GM18870 (cell line): ENCODE results near the gene CCDC126.
A peak's percentile ranks its signal among the peaks of the same experiment; 100 is the strongest.
"Not testable (repeated sequence)": the region's sequence is repeated elsewhere in the genome, so short reads cannot be mapped to it uniquely, and the experiment has no call there.

Experiments used
- ATAC-seq: cut with Tn5 transposase; IDR thresholded peaks from one replicate; pipeline ENCODE4 v1.9.1; 2021; ENCODE audit warnings: moderate library complexity; ENCODE audit not compliant: unreplicated experiment

The CCDC126 gene

DNA sequence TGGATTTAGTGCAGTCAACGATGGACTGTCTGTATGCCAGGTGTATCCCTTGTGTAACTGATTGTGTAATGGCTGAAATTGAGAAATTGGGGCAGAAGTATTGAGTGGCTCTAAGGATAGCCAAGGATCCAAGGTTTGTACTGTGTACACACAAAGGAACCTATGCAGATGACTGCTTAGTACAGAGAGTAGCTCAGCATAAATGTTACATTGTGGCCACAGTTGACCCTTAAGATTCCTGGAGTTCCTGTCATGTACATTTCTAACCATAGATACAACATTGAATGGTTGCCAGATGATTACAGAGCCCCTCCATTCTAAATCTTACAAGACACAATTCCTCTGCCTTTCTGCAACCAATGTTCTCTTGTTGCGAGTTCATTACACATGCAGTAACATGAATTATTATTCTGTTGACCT, 25.3 kb downstream of the CCDC126 start:
- ATAC-seq: no peak

DNA sequence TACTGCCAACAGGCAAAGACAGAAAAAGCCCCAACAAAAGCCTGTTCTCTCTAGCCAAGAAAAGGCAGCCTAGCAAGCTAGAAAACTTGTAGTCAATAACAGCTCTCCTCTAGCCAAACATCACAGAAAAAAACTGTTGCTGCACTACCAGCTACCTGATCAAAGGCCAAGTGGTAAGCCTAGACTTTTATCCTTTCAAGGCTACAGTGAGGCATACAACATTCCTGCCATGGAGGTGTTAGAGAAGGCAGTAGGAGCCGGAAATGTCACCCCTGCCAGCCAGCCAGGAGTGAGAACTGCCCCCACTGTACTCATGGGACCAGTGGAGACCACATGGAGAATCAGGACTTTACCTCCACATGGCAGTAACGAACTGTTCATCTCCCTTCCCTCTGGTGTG, 31.2 kb downstream of the CCDC126 start:
- ATAC-seq: no peak

DNA sequence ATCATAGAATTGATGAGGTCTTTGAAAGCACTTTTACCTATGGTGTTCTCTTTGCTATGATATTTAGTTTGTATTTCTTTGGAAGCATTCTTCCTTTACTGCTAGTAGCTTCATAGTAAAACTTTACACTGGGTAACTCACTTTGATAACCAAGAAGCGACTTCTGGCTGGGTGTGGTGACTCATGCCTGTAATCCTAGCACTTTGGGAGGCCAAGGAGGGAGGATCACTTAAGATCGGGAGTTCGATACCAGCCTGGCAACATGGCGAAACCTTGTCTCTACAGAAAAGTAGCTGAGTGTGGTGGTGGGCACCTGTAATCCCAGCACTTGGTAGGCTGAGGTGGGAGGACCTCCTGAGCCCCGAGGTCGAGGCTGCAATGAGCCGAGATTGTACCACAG, 36.2 kb downstream of the CCDC126 start:
- ATAC-seq: no peak

DNA sequence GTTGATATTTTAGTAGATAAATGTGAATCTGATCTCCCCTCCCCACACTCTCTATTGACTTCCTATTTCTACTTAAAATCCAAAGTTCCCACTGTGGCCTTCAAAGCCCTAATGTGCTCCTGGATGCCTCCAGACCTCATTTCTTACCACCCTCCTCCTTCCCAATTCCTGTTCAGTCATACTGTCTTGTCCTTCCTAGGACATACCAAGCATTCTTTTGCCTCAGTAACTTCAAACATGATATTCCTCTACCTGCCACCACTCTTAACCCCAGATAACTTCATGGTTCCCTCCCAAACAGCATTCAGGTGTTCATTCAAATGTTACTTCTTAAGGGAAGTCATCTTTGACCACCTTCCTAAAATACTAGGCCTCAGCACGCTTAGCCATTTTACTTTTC, 48.6 kb downstream of the CCDC126 start:
- ATAC-seq: no peak

DNA sequence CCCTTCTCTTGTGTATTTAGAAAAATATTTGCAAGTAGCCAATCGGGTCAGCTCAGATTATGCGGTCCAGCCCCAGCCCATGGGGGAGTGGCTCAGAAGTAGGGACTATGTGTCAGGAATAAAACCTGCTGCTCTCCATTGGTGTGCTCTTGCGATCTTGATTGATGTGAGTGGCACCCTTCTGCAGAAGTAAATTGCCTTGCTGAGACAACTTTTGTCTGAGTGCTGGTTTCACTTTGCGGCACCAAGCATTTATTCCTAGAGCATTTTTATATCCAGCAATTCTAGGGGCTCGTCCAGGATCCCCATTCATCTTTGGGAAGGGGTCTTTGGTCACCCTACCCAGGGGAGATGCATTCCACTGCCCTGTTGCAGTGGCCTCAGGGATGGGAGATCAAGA, 56.8 kb downstream of the CCDC126 start:
- ATAC-seq: no peak

DNA sequence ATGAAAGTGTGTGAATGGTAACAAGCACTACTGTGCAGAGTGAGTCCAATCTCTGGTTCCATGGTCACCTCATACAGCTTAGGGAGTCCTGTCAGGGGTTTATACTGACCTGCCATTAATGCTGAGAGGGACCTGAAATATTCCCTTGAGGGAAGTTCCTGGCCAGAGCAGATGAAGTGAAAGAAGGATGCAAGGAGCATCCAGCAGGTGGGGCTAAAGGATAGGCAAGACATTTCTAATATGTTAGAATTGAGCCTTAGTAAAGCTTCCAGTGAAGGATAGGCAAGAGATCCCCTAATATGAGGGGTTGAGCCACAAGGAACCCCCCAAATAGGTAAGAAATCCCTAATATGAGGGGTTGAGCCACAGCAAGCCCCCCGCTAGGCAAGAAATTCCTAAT, 57.3 kb downstream of the CCDC126 start:
- no peak for ATAC-seq

DNA sequence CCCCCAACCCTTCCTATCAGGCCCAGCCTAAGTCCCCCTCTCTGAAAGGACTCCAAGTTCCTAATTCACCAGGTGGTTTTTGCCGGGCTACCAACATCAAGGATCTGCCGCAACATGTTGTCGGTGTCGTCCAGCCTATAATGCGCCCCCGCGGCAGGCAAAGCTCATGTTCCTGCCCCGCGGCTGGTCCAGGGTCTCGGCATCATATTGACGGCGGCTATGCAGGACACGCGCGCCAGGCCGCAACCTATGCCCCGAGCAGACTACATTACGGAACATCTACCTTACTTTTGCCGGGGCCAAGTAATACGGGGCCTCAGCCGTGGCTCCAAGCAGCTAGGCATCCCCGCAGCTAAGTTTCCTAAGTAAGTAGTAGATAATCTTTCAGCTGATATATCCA, 58.3 kb downstream of the CCDC126 start:
- ATAC-seq: no peak

DNA sequence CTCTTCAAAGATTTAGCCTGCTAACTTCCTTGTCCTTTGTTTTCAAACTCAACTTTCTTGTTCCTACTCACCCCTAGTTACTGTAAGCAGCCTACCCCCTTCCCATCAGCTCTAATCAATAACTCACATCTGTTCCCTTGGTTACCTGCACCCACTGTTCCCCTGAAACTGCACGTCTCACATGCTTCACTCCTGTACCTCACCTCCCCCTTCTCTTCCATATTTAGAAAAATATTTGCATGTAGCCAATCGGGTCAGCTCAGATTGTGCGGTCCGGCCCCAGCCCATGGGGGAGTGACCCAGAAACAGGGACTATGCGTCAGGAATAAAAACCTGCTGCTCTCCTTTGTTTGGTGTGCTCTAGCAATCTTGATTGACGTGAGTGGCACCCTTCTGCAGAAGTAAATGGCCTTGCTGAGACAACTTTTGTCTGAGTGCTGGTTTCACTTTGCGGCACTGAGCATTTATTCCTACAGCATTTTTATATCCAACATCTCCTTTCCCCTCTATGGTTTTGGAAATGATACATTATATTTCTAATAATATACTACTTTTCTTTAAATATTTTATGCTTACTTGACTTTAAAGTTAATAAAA, 61.7 kb downstream of the CCDC126 start:
- ATAC-seq: no peak

DNA sequence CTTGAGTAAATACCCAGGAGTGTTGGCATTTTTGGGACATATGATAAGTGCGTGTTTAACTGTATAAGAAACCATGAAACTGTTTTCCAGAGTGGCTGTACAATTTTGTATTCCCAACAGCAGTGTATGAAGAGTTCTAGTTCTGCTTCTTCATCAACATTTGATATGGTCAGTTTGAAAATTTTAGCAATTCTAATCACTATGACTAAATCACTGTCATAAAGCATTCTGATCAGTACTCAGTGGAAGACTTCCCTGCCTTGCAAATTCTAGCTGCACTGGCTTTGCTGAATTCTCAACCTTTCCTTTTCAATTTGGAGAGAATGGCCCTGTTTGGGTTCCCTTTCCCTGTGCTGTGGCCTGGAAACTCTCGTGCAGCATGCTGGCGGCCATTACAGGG, 64.2 kb downstream of the CCDC126 start:
- ATAC-seq: no peak

DNA sequence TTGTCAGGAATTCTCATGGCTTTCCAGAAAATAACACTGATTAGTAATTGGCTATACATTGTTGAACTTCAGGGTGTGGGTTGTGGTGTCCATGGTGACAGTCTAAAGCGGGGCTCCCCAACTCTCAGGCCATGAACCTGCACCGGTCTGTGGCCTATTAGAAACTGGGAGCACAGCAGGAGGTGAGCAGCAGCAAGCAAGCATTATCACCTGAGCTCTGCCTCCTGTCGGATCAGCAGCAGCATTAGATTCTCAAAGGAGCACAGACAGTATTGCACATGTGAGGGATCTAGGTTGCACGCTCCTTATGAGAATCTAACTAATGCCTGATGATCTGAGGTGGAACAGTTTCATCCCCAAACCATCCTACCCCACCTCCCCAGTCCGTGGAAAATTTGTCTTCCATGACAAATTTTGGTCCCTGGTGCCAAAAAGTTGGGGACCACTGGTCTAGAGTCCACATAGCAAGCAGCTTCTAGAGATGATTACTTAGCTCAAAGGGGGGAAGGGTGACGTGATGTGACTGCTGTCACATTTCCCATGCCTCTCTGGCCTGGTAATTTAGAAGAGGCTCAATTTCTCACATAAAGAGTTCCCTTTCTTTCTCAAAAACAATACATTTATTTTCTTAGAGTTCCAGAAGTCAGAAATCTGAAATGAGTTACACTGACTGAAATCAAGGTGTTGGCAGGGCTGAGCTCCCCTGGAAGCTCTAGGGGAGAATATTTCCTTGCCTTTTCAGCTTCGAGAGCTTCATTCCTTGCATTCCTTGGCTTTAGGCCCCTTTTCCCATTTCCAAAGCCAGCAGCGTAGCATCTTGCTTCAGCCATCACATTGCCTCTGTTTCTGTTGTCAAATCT, 65.2 kb downstream of the CCDC126 start:
- ATAC-seq: no peak

DNA sequence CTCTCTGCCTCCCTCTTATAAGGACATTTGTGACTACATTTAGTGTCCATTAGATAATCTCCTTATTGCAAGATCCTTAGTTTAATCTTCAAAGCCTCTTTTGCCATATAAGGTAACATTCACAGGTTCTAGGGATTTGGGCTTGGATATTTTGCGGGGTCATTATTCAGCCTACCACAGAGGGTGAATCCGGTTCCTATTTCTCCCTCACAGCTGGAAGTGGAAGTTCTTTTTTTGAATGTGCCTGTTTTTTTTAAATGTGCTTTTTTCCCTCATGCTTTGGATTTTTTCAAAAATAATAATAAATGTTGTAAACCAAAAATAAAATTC, 65.8 kb downstream of the CCDC126 start:
- ATAC-seq: no peak

DNA sequence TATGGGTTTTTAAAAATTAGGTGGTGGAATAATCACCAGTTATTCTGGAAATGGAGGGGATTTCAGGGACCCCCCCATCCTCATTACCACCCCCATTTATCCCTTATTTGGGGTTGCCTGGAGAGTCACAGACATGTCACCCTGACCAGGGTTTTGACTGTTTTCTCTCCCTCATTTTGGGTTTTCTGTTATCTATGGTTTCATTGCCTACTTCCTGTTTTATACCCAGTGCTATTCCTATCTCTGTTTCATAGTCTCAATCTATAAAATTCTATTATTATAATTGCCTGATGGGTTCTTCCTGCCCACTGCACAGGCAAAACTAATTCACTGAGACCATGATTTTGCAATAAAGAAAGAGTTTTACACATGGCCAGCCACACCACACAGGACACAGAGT, 66.9 kb downstream of the CCDC126 start:
- ATAC-seq: no peak

DNA sequence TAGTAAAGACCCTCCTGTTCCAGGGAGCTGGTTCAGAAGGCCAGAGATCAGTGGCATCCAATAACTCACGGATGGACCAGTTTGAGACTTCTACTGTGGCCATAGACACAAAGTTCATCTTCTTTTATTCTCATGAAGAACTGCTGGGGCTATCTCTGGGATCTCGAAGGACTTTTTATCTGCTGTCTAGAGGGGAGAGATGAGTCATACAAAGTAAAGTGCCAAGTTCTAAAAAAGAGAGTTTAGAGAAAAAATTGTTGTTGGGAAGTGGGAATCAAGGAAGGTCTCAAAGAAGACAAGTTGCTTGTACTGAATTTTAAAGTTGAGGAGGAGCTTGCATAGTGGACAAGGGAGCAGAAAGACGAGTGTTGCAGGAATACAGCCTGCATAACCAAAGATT, 74.9 kb downstream of the CCDC126 start:
- ATAC-seq: no peak

DNA sequence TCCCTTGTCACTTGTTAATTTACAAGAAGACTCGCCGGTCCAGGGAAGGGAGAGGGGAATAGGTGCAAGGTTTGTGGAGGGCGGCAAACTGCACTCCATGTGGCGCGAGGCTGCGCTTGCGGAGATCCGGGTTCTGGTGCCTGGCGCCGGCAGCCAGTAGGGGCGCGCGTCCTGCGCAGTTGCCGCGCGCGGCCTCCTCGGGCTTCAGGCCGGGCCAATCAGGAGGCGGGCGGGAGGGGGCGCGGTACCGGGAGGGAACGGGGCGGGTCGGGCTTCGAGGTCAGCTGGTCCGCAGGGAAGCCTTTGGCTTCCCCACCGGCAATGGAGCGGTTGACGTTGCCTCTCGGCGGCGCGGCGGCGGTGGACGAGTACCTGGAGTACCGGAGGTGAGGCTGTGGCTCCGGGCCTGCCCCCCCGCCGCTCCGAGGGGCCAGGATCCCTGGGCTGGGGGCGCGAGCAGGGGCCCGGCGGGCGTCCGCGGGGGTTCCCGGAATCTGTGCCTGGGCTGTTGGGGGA, 82.8 kb downstream of the CCDC126 start, which contains the start of gene FAM221A:
FAM221A (plus strand) TSS at position 302 of the 516 bp plus-strand sequence; CDS start at position 322, 20 bp downstream.
- ATAC-seq: peak; percentile 60

DNA sequence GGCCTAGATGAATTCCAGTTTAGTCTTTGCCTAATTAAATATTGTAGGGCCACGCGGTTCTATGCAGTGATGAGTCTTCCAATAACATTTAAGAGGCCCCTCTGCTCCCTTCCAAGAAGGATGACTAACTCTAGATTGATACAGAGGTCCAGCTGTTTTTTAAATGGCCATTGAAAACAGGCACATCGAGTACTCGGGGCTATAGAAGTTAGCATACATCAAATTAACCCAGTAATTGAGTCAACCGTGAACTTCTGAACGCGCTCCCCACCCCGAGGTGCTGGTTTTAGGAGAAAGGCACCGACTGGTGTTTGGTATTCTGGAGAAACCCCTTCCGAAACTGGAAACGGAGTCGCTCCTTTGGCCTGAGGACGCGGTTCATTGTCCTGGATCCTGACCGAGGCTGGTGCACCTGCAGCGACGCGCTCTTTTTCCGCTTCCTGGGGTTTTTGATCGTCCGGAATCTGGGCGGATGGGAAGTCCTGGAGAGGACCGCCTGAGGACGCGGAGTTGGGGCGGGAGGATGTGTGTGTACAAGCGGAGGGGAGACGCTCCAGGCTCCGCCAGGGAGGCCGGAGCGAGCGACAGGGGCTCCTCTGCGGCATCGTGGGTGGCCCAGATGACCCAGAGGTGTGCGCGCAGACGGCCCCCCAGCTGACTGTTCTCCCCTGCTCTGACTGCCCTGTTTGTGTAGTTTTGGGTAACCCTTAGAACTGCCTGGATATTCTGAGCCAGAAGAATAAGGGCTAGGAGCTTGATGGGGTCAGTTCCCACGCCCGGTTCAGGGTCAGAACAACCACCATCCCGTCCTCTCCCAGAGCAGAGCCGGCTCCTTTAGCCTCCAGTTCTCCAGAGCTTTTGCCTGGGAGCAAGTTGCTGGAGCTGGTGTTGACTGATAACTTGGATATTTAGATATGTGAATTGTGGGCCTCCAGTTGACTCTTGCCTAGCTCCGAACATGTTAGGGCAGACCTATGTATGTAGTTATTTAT, 83.5 kb downstream of the CCDC126 start:
- peak; percentile 38 for ATAC-seq

DNA sequence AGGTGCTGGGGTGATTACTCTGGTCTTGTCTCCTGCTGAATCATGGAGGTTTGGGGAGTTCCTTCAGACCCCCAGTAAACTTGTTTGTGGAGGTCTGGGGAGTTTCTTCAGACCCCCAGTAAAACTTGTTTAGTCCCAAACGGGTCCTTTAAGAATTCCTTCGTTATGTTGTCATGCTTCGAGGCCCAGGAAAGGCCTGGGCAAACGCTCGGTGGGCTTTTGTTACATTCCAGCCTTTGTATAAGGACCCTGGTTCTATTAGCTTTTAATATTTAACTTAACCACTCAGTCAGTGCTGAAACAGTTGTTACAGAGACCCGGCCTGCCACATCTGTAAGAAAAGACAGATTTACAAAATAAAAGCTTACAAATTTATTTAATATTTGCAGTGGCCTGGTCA, 86.9 kb downstream of the CCDC126 start:
- not testable (repeated sequence) for ATAC-seq

DNA sequence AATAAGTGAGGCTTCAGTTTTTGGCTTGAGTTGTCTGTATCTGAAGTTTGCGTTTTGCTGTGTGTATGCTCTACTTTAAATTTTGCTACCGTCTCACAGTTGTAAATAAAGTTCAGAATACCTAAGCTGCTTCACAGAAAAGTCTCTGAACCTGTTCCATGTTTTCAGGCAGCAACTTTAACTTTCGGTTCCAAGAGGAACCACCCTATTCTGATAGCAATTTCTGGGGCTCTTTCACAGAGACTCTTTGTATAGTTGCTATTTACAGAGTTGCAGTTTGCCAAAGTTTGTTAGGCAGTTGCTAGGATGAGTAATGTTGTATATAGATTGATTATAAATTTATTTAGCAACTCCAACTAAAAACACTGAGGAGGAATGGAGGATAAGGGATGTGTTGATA, 88.5 kb downstream of the CCDC126 start:
- no peak for ATAC-seq

DNA sequence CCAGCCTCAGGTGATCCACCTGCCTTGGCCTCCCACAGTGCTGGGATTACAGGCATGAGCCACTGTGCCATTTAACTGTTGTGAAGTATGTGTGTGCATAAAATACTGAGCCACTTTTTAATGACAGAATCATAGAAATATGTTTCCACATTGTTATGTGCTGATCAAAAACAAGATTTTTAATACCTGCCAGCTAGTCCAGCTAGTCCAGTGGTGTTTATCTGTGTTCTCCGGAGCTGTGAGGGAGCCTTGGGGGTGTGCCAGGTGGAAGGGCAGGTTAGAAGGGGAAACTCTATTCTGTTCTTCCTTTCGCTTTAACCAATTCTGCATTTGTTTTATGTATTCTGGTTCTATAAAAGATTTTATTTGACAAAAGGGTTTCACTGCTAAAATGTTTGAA, 89.8 kb downstream of the CCDC126 start:
- ATAC-seq: no peak

DNA sequence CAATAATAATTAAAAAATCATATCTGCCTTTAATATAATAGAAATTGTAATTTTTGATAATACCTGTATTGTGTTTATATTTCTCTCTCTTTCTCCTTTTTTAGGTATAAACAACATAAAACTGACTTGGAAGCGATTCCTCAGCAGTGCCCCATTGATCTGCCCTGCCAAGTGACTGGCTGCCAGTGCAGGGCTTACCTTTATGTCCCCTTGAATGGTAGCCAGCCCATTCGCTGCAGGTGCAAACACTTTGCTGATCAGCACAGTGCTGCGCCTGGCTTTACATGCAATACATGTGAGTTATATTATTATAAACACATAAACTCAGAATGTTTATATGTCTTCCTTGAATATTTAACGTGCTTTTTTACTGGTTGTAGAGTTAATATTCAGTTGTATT, 92.0 kb downstream of the CCDC126 start:
- no peak for ATAC-seq

DNA sequence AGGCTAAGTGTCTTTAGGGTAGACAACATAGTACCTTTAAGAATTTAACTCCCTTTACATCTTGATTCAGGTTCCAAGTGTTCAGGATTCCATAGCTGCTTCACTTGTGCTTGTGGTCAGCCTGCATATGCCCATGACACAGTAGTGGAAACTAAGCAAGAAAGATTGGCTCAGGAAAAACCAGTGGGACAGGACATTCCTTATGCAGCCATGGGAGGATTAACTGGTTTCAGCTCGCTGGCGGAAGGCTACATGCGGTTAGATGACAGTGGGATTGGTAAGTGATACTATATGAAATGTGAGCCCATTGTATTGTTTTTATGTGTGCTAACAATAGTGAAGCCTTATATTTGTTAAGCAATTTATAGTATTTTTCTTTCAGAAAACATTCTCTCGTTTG, 94.1 kb downstream of the CCDC126 start:
- ATAC-seq: no peak

DNA sequence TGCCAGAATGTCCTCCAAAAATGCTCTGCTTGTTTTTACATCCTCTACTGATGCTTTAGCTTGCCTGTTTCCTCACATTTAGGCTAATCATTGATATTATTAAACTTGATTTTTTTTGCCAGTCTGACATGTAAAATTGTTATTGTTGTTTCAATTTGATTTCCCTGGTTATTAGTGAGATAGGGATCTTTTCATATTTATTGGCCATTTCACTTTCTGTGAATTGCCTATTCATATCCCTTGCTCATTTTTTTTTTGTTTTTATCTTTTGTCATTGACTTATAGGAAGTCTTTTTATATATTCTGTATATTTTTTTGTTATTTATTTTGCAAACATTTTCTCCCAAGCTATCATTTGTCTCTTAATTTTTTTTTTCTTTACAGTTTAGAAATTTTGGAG, 96.0 kb downstream of the CCDC126 start:
- no peak for ATAC-seq
